ENCODE results near the gene CPNE5.

The CPNE5 gene

GRCh38 chr6:36787210-36787609 lies 52.0 kb downstream of the CPNE5 start:
- no peak for DNase-seq

GRCh38 chr6:36786055-36786675 lies 53.1 kb downstream of the CPNE5 start:
- no peak for DNase-seq

- no peak for DNase-seq
Measured at GRCh38 chr6:36784376-36784636, 54.9 kb downstream of the CPNE5 start.

- no peak for DNase-seq
Measured at GRCh38 chr6:36783603-36784375, 55.5 kb downstream of the CPNE5 start.

- DNase-seq = no peak
Measured at GRCh38 chr6:36781669-36782068, 57.6 kb downstream of the CPNE5 start.

- no peak for DNase-seq
Measured at GRCh38 chr6:36780442-36781177, 58.6 kb downstream of the CPNE5 start.

- no peak for DNase-seq
Measured at GRCh38 chr6:36779227-36779626, 60.0 kb downstream of the CPNE5 start.

GRCh38 chr6:36777801-36778200 lies 61.4 kb downstream of the CPNE5 start:
- DNase-seq = no peak

GRCh38 chr6:36776167-36776566 lies 63.1 kb downstream of the CPNE5 start:
- no peak for DNase-seq

GRCh38 chr6:36774331-36774730 lies 64.9 kb downstream of the CPNE5 start:
- DNase-seq = no peak

GRCh38 chr6:36772397-36772796 lies 66.8 kb downstream of the CPNE5 start:
- no peak for DNase-seq

- DNase-seq = no peak
Measured at GRCh38 chr6:36771145-36771544, 68.1 kb downstream of the CPNE5 start.

GRCh38 chr6:36769676-36770499 lies 69.4 kb downstream of the CPNE5 start:
- DNase-seq = no peak

GRCh38 chr6:36769183-36769675 lies 70.0 kb downstream of the CPNE5 start:
- DNase-seq = no peak

GRCh38 chr6:36766399-36766945 lies 72.8 kb downstream of the CPNE5 start:
- DNase-seq = no peak

- peak; percentile 30 for DNase-seq
Measured at GRCh38 chr6:36765594-36766398, 73.4 kb downstream of the CPNE5 start.

GRCh38 chr6:36765190-36765589 lies 74.1 kb downstream of the CPNE5 start:
- DNase-seq = no peak

- no peak for DNase-seq
Measured at GRCh38 chr6:36762123-36762522, 77.1 kb downstream of the CPNE5 start.

GRCh38 chr6:36760685-36761435 lies 78.4 kb downstream of the CPNE5 start:
- DNase-seq = no peak

- peak; percentile 31 for DNase-seq
Measured at GRCh38 chr6:36759148-36759759, 80.0 kb downstream of the CPNE5 start.
